ENCODE data around the gene CTNNB1.
"Not testable (repeated sequence)": the region's sequence is repeated elsewhere in the genome, so short reads cannot be mapped to it uniquely, and the experiment has no call there.

Gene CTNNB1

GRCh38 chr3:41267975-41268640 lies 68.8 kb downstream of the CTNNB1 start:
- H3K9me3 ChIP-seq = no peaks in the 10 kb centered on the region
- H3K27me3 ChIP-seq = no peaks in the 10 kb centered on the region
- TF ChIP-seq, protein P1, sequence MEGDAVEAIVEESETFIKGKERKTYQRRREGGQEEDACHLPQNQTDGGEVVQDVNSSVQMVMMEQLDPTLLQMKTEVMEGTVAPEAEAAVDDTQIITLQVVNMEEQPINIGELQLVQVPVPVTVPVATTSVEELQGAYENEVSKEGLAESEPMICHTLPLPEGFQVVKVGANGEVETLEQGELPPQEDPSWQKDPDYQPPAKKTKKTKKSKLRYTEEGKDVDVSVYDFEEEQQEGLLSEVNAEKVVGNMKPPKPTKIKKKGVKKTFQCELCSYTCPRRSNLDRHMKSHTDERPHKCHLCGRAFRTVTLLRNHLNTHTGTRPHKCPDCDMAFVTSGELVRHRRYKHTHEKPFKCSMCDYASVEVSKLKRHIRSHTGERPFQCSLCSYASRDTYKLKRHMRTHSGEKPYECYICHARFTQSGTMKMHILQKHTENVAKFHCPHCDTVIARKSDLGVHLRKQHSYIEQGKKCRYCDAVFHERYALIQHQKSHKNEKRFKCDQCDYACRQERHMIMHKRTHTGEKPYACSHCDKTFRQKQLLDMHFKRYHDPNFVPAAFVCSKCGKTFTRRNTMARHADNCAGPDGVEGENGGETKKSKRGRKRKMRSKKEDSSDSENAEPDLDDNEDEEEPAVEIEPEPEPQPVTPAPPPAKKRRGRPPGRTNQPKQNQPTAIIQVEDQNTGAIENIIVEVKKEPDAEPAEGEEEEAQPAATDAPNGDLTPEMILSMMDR (IDR thresholded peaks at IDR 0.05) = no peak
- no peaks in the 10 kb centered on the region for H3K4me1 ChIP-seq (ENCODE audit: control insufficient read depth in 1 of 2, insufficient read depth in 1 of 2, low read depth in 1 of 2, low read length in 1 of 2)
- no peak overlapping the region for H3K4me3 ChIP-seq (ENCODE audit: low read depth in 1 of 2, low read length in 1 of 2)
- H3K36me3 ChIP-seq = no peaks in the 10 kb centered on the region
- no peak overlapping the region for H3K27ac ChIP-seq

DNA sequence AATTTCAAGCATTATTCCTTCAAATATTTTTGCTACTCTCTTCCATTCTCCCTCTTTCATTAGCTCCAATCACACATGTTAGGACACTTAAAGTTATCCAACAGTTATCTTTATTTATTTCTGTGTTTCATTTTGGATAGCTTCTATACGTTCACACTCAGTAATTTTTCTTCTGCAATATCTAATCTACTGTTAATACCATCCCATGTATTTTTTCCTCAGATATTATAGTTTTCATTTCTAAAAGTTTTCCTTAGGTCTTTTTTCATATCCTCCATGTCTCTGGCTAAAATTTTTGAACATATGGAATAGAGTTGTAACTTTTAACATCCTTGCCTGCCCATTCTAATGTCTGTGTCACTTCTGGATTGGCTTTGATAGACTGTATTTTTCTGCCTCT lies 73.4 kb downstream of the CTNNB1 start:
- no peak overlapping the region for H3K4me3 ChIP-seq (ENCODE audit: low read depth in 1 of 2, low read length in 1 of 2)
- H3K9me3 ChIP-seq = no peaks in the 10 kb centered on the region

DNA sequence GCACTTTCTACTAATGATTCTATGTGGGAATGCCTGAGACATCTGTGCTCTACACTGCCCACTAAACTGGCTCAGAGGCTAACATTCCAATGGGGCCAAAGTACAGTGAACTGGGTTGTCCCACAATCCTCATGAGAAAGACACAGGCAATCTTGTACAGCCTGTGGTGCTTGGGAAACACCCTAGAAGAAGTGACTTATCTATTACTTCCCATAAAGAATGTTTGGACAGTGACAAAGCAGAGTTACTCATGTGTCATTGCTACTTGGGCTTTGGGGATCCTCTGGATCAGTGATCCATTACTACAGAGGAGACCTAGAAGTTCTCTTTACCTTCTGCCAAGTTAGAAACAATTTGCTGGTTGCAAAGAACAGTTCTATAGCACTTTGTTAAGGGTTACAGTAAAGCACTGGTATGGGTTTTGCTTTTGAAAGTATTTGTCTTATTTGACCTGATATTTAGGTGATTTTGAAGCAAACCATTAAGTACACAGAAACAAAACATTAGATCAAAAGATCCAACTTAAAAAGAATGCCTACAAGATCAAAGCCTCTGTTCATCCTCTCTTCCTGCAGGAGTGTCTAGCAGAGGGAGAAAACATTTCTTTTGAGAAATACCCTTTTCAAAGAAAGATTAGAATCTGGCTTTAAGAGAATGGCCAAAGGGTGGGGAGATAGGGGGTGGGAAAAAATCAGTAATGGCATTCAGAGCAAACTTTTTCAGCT lies 75.8 kb downstream of the CTNNB1 start:
- H3K4me1 ChIP-seq (ENCODE audit: control insufficient read depth in 1 of 2, insufficient read depth in 1 of 2, low read depth in 1 of 2, low read length in 1 of 2) = no peaks in the 10 kb centered on the region
- TF ChIP-seq, protein P1 (IDR thresholded peaks at IDR 0.05) = no peak
- H3K9me3 ChIP-seq = no peaks in the 10 kb centered on the region
- no peak overlapping the region for H3K27ac ChIP-seq
- H3K27me3 ChIP-seq = no peaks in the 10 kb centered on the region
- H3K36me3 ChIP-seq = no peaks in the 10 kb centered on the region
- no peak overlapping the region for H3K4me3 ChIP-seq (ENCODE audit: low read depth in 1 of 2, low read length in 1 of 2)

More for the DNA sequence above, 73.4 kb downstream of the CTNNB1 start:
- Histone ChIP-seq H3K36me3 (no peaks in the 10 kb centered on the region), H3K27ac (no peak overlapping the region), H3K27me3 (no peaks in the 10 kb centered on the region), H3K4me1 (ENCODE audit: control insufficient read depth in 1 of 2, insufficient read depth in 1 of 2, low read depth in 1 of 2, low read length in 1 of 2) (no peaks in the 10 kb centered on the region)
- TF ChIP-seq, protein P1 (IDR thresholded peaks at IDR 0.05) = no peak

DNA sequence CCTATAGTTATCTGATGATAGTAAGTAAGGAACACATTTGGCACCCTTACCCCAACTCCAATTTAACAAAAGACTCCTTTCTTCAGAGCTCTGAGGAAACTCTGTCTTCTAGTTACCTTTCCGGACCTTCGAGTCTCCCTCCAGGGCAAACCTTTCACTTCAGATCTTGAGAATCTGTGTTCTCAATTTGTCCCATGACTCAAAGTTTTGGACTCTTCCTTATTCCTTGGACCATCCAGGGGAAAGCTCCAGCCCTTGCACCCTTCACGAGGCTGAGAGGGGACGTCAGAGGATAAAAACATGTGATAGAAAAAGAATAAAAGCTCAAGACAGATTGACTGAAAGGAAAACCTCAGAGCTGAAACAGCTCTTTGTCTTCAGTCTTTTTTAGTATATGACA lies 76.9 kb downstream of the CTNNB1 start:
- H3K36me3 ChIP-seq = no peaks in the 10 kb centered on the region
- H3K27me3 ChIP-seq = no peaks in the 10 kb centered on the region
- H3K27ac ChIP-seq = no peak overlapping the region
- H3K4me1 ChIP-seq (ENCODE audit: control insufficient read depth in 1 of 2, insufficient read depth in 1 of 2, low read depth in 1 of 2, low read length in 1 of 2) = no peaks in the 10 kb centered on the region
- no peaks in the 10 kb centered on the region for H3K9me3 ChIP-seq
- TF ChIP-seq, protein P1 (IDR thresholded peaks at IDR 0.05) = no peak
- no peak overlapping the region for H3K4me3 ChIP-seq (ENCODE audit: low read depth in 1 of 2, low read length in 1 of 2)

- no peak overlapping the region for H3K4me3 ChIP-seq (ENCODE audit: low read depth in 1 of 2, low read length in 1 of 2)
- H3K36me3 ChIP-seq = no peaks in the 10 kb centered on the region
- TF ChIP-seq, protein P1 (IDR thresholded peaks at IDR 0.05) = no peak
- H3K27ac ChIP-seq = no peak overlapping the region
- H3K9me3 ChIP-seq = no peaks in the 10 kb centered on the region
- H3K27me3 ChIP-seq = no peaks in the 10 kb centered on the region
- H3K4me1 ChIP-seq (ENCODE audit: control insufficient read depth in 1 of 2, insufficient read depth in 1 of 2, low read depth in 1 of 2, low read length in 1 of 2) = no peaks in the 10 kb centered on the region
These were observed 78.6 kb downstream of the CTNNB1 start for GRCh38 chr3:41277790-41278465.

DNA sequence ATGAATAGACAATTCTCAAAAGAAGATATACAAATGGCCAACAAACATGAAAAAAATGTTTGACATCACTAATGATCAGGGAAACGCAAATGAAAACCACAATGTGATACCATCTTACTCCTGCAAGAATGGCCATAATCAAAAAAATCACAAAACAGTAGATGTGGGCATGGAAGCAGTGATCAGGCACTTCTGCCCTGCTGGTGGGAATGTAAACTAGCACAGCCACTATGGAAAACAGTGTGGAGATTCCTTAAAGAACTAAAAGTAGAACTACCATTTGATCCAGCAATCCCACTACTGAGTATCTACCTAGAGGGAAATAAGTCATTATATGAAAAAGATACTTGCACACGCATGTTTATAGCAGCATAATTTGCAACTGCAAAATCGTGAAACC lies 85.6 kb downstream of the CTNNB1 start:
- not testable (repeated sequence) for H3K9me3 ChIP-seq; H3K27me3 ChIP-seq; H3K36me3 ChIP-seq; H3K27ac ChIP-seq; H3K4me1 ChIP-seq (ENCODE audit: control insufficient read depth in 1 of 2, insufficient read depth in 1 of 2, low read depth in 1 of 2, low read length in 1 of 2); H3K4me3 ChIP-seq (ENCODE audit: low read depth in 1 of 2, low read length in 1 of 2)

All from neutrophil (primary cell).